HUES48 (cell line): ENCODE measurements around the gene SFXN5.

ENCODE experiments used
- H3K27ac ChIP-seq: one replicate; pipeline ENCODE4 v1.7.0; 2013; ENCODE audit warnings: low read depth, low read length, inconsistent platforms
- H3K27me3 ChIP-seq: 2 replicates; pipeline ENCODE4 v1.6.1; 2013; ENCODE audit warnings: mild to moderate bottlenecking, low read length; ENCODE audit not compliant: control insufficient read depth, insufficient read depth
- H3K36me3 ChIP-seq: 2 replicates; pipeline ENCODE4 v1.6.1; 2013; ENCODE audit warnings: low read length; ENCODE audit not compliant: control insufficient read depth, insufficient read depth
- H3K4me1 ChIP-seq: 2 replicates; pipeline ENCODE4 v1.6.1; 2013; ENCODE audit warnings: mild to moderate bottlenecking, low read length; ENCODE audit not compliant: control insufficient read depth, insufficient read depth
- H3K4me3 ChIP-seq: 2 replicates; pipeline ENCODE4 v1.5.1; 2013; ENCODE audit warnings: mild to moderate bottlenecking, low read depth, low read length
- H3K9ac ChIP-seq: 2 replicates; pipeline ENCODE4 v1.6.1; 2013; ENCODE audit warnings: mild to moderate bottlenecking, low read depth, low read length, moderate library complexity
- H3K9me3 ChIP-seq: 2 replicates; pipeline ENCODE4 v1.6.1; 2013; ENCODE audit warnings: low read length; ENCODE audit not compliant: control insufficient read depth, insufficient read depth

SFXN5 gene

GRCh38 chr2:72959995-72960981 lies 111.2 kb downstream of the SFXN5 start:
- Histone ChIP-seq H3K27me3 (peaks cover 3% of the 10 kb centered on the region; the same call in 1 of the 2 replicates), H3K4me3 (no peak overlapping the region), H3K4me1 (peaks cover 25% of the 10 kb centered on the region), H3K9me3 (no peaks in the 10 kb centered on the region), H3K9ac (no peak overlapping the region), H3K36me3 (no peaks in the 10 kb centered on the region), H3K27ac (no peak overlapping the region)

GRCh38 chr2:72959554-72959953 lies 112.0 kb downstream of the SFXN5 start:
- Histone ChIP-seq H3K4me3 (no peak overlapping the region), H3K36me3 (no peaks in the 10 kb centered on the region), H3K9ac (no peak overlapping the region), H3K27ac (no peak overlapping the region), H3K9me3 (no peaks in the 10 kb centered on the region), H3K4me1 (peaks cover 25% of the 10 kb centered on the region), H3K27me3 (peaks cover 3% of the 10 kb centered on the region; the same call in 1 of the 2 replicates)

GRCh38 chr2:72958542-72959385 lies 112.7 kb downstream of the SFXN5 start:
- no peak overlapping the region for H3K9ac ChIP-seq
- H3K9me3 ChIP-seq, result no peaks in the 10 kb centered on the region
- H3K4me1 ChIP-seq, result peaks cover 19% of the 10 kb centered on the region

GRCh38 chr2:72956936-72957335 lies 114.6 kb downstream of the SFXN5 start:
- Histone ChIP-seq H3K4me1 (peaks cover 12% of the 10 kb centered on the region), H3K4me3 (no peak overlapping the region), H3K9me3 (no peaks in the 10 kb centered on the region), H3K9ac (no peak overlapping the region), H3K27me3 (no peaks in the 10 kb centered on the region), H3K27ac (no peak overlapping the region), H3K36me3 (no peaks in the 10 kb centered on the region)

More at GRCh38 chr2:72958542-72959385, 112.7 kb downstream of the SFXN5 start:
- no peak overlapping the region for H3K27ac ChIP-seq
- no peaks in the 10 kb centered on the region for H3K36me3 ChIP-seq
- no peak overlapping the region for H3K4me3 ChIP-seq
- peaks cover 3% of the 10 kb centered on the region; the same call in 1 of the 2 replicates for H3K27me3 ChIP-seq

- Histone ChIP-seq H3K36me3 (no peaks in the 10 kb centered on the region), H3K9me3 (no peaks in the 10 kb centered on the region), H3K27ac (no peak overlapping the region), H3K27me3 (no peaks in the 10 kb centered on the region), H3K9ac (no peak overlapping the region), H3K4me1 (peaks cover 16% of the 10 kb centered on the region), H3K4me3 (no peak overlapping the region)
These were observed 115.5 kb downstream of the SFXN5 start for GRCh38 chr2:72956050-72956395.

GRCh38 chr2:72955228-72956049 lies 116.1 kb downstream of the SFXN5 start:
- H3K9ac ChIP-seq, result no peak overlapping the region
- no peak overlapping the region for H3K27ac ChIP-seq
- no peaks in the 10 kb centered on the region for H3K9me3 ChIP-seq
- H3K36me3 ChIP-seq, result no peaks in the 10 kb centered on the region
- peaks cover 22% of the 10 kb centered on the region for H3K4me1 ChIP-seq
- H3K4me3 ChIP-seq, result no peak overlapping the region
- H3K27me3 ChIP-seq, result no peaks in the 10 kb centered on the region

- H3K27ac ChIP-seq, result no peak overlapping the region
- no peak overlapping the region for H3K9ac ChIP-seq
- no peaks in the 10 kb centered on the region for H3K9me3 ChIP-seq
- H3K4me1 ChIP-seq, result peaks cover 23% of the 10 kb centered on the region
- H3K36me3 ChIP-seq, result no peaks in the 10 kb centered on the region
- H3K27me3 ChIP-seq, result no peaks in the 10 kb centered on the region
- H3K4me3 ChIP-seq, result no peak overlapping the region
These were observed 116.9 kb downstream of the SFXN5 start for GRCh38 chr2:72954376-72955227.

DNA sequence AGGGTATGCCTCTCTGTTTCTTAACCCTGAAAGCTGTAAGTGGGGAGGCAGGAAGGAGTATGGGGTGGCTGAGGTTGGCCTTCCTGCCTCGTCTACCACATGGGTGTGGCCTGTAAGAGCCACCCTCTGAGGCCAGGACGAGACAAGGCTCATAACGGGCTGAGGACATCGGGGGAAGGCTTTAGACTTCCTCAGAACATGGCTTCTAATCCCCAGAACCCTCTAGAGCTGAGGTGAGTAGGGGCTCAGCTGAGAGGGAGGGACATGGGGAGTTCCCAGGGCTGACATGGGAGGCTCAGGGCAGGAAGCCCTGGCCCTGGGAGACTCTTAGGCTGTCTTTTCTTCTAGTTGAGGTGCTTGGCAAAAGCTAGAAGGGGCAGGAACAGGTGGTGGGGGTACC lies 117.5 kb downstream of the SFXN5 start:
- Histone ChIP-seq H3K27ac (no peak overlapping the region), H3K9me3 (no peaks in the 10 kb centered on the region), H3K27me3 (no peaks in the 10 kb centered on the region), H3K4me1 (peaks cover 23% of the 10 kb centered on the region), H3K9ac (no peak overlapping the region), H3K4me3 (no peak overlapping the region), H3K36me3 (no peaks in the 10 kb centered on the region)

DNA sequence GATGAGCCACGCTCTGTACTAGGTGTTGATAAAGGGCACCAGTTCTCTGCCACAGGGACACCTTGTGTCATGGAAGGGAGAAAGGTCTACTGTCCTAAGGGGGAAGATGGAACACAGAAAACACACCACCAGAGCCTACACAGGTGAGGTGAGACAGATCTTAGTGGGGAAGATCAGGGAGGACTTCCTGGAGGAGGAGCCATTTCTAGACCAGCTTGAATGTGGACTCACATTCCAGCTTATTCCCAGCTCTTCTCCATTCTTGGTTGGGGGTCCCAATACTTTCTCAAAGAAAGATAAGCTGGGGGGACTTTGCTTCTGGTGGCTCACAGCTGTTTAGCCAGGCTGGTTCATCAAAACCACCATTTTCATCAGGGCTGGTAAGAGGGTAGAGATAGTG lies 118.0 kb downstream of the SFXN5 start:
- Histone ChIP-seq H3K27me3 (no peaks in the 10 kb centered on the region), H3K27ac (no peak overlapping the region), H3K36me3 (no peaks in the 10 kb centered on the region), H3K4me1 (peaks cover 23% of the 10 kb centered on the region), H3K9me3 (no peaks in the 10 kb centered on the region), H3K9ac (no peak overlapping the region), H3K4me3 (no peak overlapping the region)

DNA sequence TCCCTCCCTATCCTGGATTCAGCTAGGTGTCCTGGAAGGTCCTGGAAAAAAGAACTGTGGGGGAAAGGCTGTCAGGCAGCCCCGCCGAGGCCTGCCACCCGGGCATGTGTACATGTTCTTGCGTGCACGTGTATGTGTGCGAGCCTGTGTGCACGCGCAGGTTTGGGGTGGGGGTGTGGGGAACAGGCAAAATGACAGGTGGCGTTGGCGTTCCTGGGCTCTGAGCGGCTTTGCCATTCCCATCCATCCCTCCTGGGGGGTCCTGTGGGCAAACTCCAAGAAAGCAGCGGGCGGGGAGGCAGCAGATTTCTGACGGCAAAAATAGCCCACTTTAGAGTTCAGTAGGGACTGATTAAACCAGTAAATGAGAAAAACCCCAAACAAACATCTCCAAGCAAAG lies 118.6 kb downstream of the SFXN5 start:
- H3K9ac ChIP-seq, result no peak overlapping the region
- no peak overlapping the region for H3K27ac ChIP-seq
- no peaks in the 10 kb centered on the region for H3K36me3 ChIP-seq
- no peak overlapping the region for H3K4me3 ChIP-seq
- no peaks in the 10 kb centered on the region for H3K27me3 ChIP-seq
- H3K4me1 ChIP-seq, result peaks cover 23% of the 10 kb centered on the region
- H3K9me3 ChIP-seq, result no peaks in the 10 kb centered on the region
